Subcutaneous adipose tissue (tissue), 4 donors: ENCODE measurements around the gene SCNN1B. TPM values are rescaled to one million over a fixed set of nuclear protein-coding genes. Genes with fewer than 3 reads are reported as not detected.

Experiments used
- total RNA-seq, 4 donors: library from RNA; depleted of rRNA; stranded (reverse); fragments of >200 nt; gene quantifications; one replicate each; pipeline ENCODE4 v1.1.0, GENCODE V29; 2016
- TF ChIP-seq, protein P1 (sequence below): fragments of 450-650 bp; IDR thresholded peaks from one replicate; pipeline ENCODE4 v1.5.1; 2016; ENCODE audit warnings: low read depth, mild to moderate bottlenecking, control low read depth, antibody characterized with exemption, moderate library complexity

The SCNN1B gene
- total RNA-seq, 4 donors from 2014 or later, result 1.9 to 30.3 (median 5.6) TPM

DNA sequence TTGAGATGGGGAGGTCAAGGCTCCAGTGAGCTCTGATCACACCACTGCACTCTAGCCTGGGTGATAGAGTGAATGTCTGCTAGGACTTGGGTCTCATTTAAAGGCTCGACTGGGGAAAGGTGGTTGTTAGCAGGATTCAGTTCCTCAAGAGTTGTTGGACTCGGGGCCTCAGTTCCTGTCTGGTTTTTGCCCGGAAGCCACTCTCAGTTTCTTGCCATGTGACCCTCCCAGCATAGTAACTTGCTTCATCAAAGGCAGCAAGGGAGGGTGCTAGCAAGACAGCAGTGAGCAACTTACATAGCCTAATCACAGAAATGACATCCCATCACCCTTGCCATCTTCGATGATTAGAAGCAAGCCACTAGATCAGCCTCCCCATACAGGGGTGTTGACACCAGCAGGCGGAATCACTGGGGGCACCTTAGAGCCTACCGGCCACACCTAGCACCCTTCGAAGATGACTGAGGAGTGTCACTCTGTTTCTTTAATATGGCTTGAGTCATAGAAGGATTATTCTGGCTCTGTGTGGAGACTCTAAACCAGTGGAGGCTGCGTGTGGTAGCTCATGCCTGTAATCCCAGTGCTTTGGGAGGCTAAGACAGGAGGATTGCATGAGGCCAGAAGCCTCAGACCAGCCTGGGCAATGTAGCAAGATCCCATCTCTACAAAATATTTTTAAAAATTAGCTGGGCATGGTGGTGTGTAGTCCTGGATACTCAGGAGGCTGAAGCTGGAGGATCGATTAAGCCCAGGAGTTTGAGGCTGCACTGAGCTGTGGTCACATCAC, 13.2 kb upstream of the SCNN1B start:
- TF ChIP-seq, protein P1, sequence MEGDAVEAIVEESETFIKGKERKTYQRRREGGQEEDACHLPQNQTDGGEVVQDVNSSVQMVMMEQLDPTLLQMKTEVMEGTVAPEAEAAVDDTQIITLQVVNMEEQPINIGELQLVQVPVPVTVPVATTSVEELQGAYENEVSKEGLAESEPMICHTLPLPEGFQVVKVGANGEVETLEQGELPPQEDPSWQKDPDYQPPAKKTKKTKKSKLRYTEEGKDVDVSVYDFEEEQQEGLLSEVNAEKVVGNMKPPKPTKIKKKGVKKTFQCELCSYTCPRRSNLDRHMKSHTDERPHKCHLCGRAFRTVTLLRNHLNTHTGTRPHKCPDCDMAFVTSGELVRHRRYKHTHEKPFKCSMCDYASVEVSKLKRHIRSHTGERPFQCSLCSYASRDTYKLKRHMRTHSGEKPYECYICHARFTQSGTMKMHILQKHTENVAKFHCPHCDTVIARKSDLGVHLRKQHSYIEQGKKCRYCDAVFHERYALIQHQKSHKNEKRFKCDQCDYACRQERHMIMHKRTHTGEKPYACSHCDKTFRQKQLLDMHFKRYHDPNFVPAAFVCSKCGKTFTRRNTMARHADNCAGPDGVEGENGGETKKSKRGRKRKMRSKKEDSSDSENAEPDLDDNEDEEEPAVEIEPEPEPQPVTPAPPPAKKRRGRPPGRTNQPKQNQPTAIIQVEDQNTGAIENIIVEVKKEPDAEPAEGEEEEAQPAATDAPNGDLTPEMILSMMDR, result no peak

DNA sequence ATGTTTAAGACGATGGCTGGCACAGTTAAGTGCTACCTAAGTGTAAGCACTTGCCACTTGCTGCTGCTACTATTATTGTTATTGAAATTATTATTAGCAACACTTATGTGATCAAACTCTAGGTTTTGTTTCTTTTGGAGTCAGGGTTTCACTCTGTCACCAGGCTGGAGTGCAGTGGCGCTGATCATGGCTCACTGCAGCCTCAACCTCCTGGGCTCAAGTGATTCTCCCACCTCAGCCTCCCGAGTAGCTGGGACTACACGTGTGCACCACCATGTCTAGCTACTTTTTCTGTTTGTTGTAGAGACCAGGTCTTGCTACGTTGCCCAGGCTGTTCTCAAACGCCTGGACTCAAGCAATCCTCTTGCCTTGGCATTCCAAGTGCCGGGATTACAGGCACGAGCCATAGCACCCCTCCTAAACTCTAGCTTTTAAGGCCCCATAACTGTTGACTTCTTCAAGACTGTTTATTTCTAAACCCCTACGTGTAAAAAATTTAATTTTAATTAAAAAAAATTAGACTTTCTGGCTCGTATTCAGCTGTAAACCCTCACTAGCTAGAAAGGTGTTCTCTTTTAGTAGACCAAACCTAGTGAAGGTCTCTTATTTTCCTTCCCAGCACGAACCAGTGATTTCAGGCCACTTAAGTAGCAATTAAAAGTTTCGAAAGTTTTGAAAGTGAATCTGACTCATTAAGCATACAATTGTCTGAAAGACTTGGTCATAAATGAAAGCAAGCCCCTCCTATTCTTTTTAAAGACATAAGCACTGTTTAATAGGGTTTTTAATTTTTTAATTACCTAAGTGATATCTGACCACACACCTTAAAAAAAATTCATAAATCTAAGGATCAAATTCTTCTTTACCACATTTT, 11.7 kb upstream of the SCNN1B start:
- TF ChIP-seq, protein P1, result no peak

DNA sequence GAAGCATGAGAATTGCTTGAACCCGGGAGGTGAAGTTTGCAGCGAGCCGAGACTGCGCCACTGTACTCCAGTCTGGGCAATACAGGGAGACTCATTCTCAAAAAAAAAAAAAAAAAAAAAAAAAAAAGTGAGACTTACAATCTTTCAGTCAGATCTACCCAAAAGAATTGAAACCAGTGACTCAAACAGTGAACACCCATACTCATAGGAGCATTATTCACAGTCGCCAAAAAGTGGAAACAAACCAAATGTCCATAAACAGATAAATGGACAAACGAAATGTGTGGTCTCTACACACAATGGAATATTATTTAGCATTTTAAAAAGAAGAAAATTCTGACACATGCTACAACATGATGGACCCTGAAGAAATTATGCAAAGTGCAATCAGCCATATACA, 9.1 kb upstream of the SCNN1B start:
- TF ChIP-seq, protein P1, result no peak

- TF ChIP-seq, protein P1, result no peak
Measured at GRCh38 chr16:23294260-23294659, 7.8 kb upstream of the SCNN1B start.

GRCh38 chr16:23296994-23297393, 5.1 kb upstream of the SCNN1B start:
- TF ChIP-seq, protein P1, result no peak

DNA sequence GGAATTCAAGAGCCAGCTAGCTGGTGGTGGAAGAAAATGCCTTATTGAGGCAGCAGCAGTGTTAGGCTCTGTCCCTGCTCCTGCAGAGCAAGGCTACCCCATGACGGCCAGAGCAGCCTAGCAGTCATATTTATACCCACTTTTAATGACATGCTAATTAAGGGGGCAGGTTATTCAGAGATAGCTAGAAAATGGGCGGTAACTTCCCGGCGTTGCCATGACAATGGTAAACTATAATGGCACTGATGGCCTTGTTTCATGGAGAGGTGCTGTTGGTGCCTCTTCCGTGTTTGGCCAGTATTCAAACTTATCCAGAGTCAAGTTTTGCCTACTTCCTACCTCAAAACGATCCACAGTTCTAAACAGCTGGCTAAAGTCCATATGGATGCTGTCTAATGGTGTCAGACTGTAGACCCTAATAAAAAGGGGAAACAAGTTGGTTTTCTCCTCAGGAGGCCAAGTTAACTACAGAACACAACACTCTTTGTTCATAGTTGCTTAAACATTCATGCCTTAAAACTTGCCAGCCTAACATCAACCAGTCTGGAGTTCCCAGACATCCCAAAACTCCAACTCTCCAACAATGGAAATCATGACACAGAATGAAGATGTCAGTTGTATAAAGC, 3.7 kb upstream of the SCNN1B start:
- TF ChIP-seq, protein P1, result no peak
